SU-DHL-6 (cell line): ENCODE data around the gene MAP4K2.

Experiments used
- EZH2phosphoT487 ChIP-seq: fragments of 200-600 bp; sonication (generic), shearing (Covaris generic); conservative IDR thresholded peaks from 2 replicates; pipeline ENCODE4 v1.6.1; 2018; ENCODE audit warnings: mild to moderate bottlenecking, antibody characterized with exemption, low read length, moderate library complexity, mixed read lengths
- TF ChIP-seq, protein P1 (sequence below): fragments of 200-600 bp; sonication (generic); IDR thresholded peaks from one replicate; pipeline ENCODE4 v1.5.1; 2017; ENCODE audit warnings: antibody characterized with exemption, mild to moderate bottlenecking, low read length, moderate library complexity; ENCODE audit not compliant: insufficient read depth, poor library complexity, severe bottlenecking

DNA sequence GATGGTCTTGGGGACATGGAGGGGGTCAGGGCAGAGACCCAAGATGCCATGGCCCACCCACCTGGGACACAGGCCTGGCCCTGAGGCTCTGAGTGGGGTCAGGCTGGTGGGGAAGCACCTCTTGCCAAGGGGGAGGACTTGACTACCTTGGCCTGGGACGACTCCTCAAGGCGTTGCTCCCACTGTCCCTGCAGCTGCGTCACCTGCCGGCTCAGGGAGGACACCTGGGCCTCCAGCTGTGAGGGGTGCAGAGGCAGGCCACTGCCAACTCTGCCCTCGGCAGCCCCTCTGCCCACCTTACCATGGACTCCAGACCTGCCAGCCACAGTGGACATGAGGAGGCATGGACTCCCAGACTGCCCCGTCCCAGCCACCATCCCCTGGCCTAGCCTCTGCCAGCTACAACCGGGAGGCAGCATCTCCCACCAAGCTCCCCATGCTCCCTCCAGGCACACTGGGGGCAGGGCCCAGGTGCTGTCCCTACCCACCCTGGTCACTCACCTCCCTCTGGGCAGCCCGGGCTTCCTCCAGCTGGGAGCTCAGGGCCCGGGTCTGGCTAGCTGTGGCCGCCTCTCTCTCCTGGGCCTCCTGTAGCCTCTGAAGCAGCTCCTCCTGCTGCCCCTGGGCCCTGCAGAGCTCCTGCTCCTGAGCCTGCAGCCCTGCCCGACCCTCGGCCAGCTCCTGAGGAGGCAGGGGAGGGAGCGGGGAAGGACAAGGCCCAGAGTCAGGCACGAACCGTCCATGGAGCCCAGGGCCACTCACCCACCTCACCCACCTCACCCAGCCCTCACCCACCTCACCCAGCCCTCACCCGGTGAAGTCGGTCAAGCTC is 32.8 kb upstream of the MAP4K2 start:
- TF ChIP-seq, protein P1, sequence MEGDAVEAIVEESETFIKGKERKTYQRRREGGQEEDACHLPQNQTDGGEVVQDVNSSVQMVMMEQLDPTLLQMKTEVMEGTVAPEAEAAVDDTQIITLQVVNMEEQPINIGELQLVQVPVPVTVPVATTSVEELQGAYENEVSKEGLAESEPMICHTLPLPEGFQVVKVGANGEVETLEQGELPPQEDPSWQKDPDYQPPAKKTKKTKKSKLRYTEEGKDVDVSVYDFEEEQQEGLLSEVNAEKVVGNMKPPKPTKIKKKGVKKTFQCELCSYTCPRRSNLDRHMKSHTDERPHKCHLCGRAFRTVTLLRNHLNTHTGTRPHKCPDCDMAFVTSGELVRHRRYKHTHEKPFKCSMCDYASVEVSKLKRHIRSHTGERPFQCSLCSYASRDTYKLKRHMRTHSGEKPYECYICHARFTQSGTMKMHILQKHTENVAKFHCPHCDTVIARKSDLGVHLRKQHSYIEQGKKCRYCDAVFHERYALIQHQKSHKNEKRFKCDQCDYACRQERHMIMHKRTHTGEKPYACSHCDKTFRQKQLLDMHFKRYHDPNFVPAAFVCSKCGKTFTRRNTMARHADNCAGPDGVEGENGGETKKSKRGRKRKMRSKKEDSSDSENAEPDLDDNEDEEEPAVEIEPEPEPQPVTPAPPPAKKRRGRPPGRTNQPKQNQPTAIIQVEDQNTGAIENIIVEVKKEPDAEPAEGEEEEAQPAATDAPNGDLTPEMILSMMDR: no peak
- TF ChIP-seq EZH2phosphoT487: no peak
